ENCODE measurements around the gene ZNF275. TPM values are rescaled to one million over a fixed set of nuclear protein-coding genes. Genes with fewer than 3 reads are reported as not detected.
"Not testable (repeated sequence)": the region's sequence is repeated elsewhere in the genome, so short reads cannot be mapped to it uniquely, and the experiment has no call there.

ZNF275 gene
- total RNA-seq, 2 experiments from 2014 or later: 11.3 to 11.5 TPM

DNA sequence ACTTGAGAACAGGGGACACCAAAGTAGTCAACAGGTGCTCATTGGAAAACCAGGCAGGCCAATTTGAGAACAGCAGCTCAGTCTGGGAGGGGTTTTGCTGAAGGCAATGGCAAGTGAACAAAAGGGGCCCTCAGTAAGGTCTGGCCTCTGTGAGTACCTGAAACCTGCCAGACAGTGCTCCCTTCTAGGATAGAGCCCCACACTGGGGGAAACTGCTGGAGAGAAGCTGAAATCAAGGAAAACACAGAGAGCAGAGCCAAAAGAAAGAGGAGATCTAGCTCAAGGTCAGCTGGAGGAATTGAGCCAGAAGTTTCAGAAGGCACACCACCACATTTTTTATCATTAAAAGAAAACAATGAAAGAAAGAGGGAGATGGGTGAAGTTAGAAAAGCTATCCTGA, 39.0 kb downstream of the ZNF275 start:
- Mint-ChIP-seq H3K27me3 (peaks cover 3% of the 10 kb centered on the region), H3K27ac (no peak overlapping the region), H3K9me3 (no peaks in the 10 kb centered on the region), H3K4me1 (ENCODE audit: low read depth) (peaks cover 21% of the 10 kb centered on the region), H3K4me3 (no peak overlapping the region), H3K36me3 (no peaks in the 10 kb centered on the region)
- ChIA-PET POLR2A (no interaction called here), CTCF (interaction anchor here (1.3 kb wide), 1 partner anchor 8 kb away, joined by 3 read pairs; no protein-coding TSS in a partner anchor)
- intact Hi-C loops (cut with micrococcal nuclease): no loop called here
- no peak for DNase-seq

DNA sequence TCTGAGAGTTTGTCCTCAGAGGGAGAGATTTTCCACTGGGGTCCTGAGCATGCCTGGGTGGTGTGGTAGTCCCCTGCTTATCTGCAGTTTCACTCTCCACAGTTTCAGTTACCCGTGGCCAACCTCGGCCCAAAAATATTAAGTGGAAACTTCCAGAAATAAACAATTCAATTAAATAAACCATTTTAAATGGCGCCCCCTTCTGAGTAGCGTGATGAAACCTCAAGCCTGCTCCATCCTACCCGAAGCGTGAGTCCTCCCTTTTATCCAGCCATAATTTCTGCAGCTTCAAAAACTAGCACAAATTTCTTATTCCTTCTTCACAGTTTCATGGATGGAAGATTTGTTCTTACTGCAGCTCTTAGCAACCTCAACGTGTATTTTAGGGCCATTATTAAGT, 40.5 kb downstream of the ZNF275 start:
- H3K27ac Mint-ChIP-seq: no peak overlapping the region
- no peak for DNase-seq
- intact Hi-C loops (cut with micrococcal nuclease): no loop called here
- H3K27me3 Mint-ChIP-seq: peaks cover 3% of the 10 kb centered on the region
- CTCF ChIA-PET: no interaction called here
- peaks cover 21% of the 10 kb centered on the region for H3K4me1 Mint-ChIP-seq (ENCODE audit: low read depth)
- H3K36me3 Mint-ChIP-seq: no peaks in the 10 kb centered on the region
- no peaks in the 10 kb centered on the region for H3K9me3 Mint-ChIP-seq
- POLR2A ChIA-PET: no interaction called here
- no peak overlapping the region for H3K4me3 Mint-ChIP-seq

DNA sequence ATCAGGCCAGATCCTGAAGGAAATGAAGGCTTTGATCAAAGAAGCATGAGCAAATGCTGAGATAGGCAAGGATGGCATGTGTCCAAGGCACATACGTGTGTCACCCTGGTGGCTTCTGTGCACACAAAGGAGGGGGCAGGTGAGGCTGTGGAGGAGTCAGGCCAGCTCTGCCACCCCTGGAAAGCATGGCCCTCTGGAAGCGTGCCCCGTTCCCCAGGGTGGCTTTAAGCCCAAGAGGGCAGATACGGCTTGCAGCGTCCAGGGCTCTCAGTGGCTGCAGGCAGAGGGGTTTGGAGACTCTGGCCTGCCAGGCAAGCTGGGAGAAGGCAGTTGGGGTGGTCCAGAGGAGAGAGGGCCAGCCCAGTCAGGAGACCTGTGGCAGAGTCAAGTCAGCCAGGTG, 41.6 kb downstream of the ZNF275 start:
- Mint-ChIP-seq H3K4me3 (no peak overlapping the region), H3K9me3 (no peaks in the 10 kb centered on the region), H3K36me3 (no peaks in the 10 kb centered on the region), H3K27me3 (peaks cover 3% of the 10 kb centered on the region), H3K27ac (no peak overlapping the region), H3K4me1 (ENCODE audit: low read depth) (peaks cover 10% of the 10 kb centered on the region)
- intact Hi-C loops (cut with micrococcal nuclease): no loop called here
- CTCF ChIA-PET: no interaction called here
- POLR2A ChIA-PET: no interaction called here
- DNase-seq: no peak

- CTCF ChIA-PET: no interaction called here
- no peaks in the 10 kb centered on the region for H3K36me3 Mint-ChIP-seq
- H3K4me1 Mint-ChIP-seq (ENCODE audit: low read depth): no peaks in the 10 kb centered on the region
- intact Hi-C loops (cut with micrococcal nuclease): no loop called here
- H3K4me3 Mint-ChIP-seq: no peak overlapping the region
- no peaks in the 10 kb centered on the region for H3K27me3 Mint-ChIP-seq
- no peak overlapping the region for H3K27ac Mint-ChIP-seq
- POLR2A ChIA-PET: no interaction called here
- no peak for DNase-seq
- H3K9me3 Mint-ChIP-seq: no peaks in the 10 kb centered on the region
These were observed 43.8 kb downstream of the ZNF275 start for GRCh38 chrX:153377727-153378126.

- CTCF ChIA-PET: no interaction called here
- Mint-ChIP-seq H3K27me3 (no peaks in the 10 kb centered on the region), H3K9me3 (no peaks in the 10 kb centered on the region), H3K4me3 (no peak overlapping the region), H3K4me1 (ENCODE audit: low read depth) (no peaks in the 10 kb centered on the region), H3K36me3 (no peaks in the 10 kb centered on the region), H3K27ac (no peak overlapping the region)
- intact Hi-C loops (cut with micrococcal nuclease): no loop called here
- DNase-seq: no peak
- POLR2A ChIA-PET: no interaction called here
These were observed 44.7 kb downstream of the ZNF275 start for GRCh38 chrX:153378607-153379006.

GRCh38 chrX:153379508-153379907, 45.6 kb downstream of the ZNF275 start:
- no peak overlapping the region for H3K4me3 Mint-ChIP-seq
- no peaks in the 10 kb centered on the region for H3K36me3 Mint-ChIP-seq
- ChIA-PET CTCF (no interaction called here), POLR2A (no interaction called here)
- H3K27ac Mint-ChIP-seq: no peak overlapping the region
- DNase-seq: no peak
- H3K4me1 Mint-ChIP-seq (ENCODE audit: low read depth): no peaks in the 10 kb centered on the region
- no peaks in the 10 kb centered on the region for H3K9me3 Mint-ChIP-seq
- intact Hi-C loops (cut with micrococcal nuclease): no loop called here
- no peaks in the 10 kb centered on the region for H3K27me3 Mint-ChIP-seq

DNA sequence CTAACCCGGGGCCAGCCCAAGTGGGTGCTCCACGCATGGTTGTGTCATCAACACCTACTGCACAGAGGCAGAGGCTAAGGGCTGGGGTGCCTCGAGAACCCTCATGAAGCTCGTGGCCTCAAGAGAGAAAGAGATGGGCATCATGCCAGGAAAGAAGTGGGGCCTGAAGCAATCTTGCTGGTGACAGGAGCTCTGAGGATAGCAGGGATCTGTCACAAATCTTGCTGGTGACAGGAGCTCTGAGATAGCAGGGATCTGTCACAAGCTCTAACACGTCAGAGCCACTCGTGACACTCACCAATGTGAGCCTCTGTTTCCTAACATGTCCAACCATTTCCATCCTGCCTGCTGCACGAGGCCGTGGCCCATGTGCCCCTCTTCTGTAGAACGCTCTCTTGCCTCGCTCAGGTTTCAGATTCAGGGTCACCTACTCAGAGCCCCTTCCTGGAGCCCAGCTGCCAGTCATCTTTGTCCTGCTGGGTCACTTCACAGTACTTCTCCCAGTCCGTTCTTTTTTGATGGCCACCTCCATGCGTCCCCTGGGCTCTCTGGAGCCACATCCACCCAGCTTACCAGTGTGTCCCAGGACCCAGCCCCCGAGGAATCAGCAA, 46.1 kb downstream of the ZNF275 start:
- Mint-ChIP-seq H3K27ac (no peak overlapping the region), H3K36me3 (no peaks in the 10 kb centered on the region)

DNA sequence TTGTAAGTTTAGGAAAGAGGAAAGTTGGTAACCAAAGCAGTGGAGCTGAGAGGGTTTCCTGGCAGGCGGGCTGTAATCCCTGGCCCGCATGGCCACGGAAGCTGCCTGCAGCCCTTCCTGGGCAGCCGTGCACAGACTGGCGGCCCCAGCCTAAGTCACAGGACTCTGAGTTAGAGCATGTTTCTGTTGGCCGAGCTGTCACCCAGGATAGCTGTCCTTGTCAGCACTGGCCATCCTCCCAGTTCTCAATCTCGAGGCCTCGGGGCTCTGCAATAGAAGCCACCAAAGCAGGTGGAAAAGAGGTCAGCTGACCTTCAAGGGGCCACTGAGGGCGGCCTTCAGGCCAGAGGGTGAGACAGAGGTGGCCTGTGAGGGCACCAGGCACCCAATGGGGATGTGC, 46.7 kb downstream of the ZNF275 start:
- H3K9me3 Mint-ChIP-seq: no peaks in the 10 kb centered on the region
- ChIA-PET CTCF (interaction anchor here (1.2 kb wide), 1 partner anchor 8 kb away, joined by 3 read pairs; no protein-coding TSS in a partner anchor), POLR2A (no interaction called here)
- no peaks in the 10 kb centered on the region for H3K4me1 Mint-ChIP-seq (ENCODE audit: low read depth)
- no peaks in the 10 kb centered on the region for H3K27me3 Mint-ChIP-seq
- intact Hi-C loops (cut with micrococcal nuclease): loop anchor here (5.0 kb wide), 1 partner anchor 348 kb away; no protein-coding TSS in a partner anchor
- H3K27ac Mint-ChIP-seq: no peak overlapping the region
- no peak for DNase-seq
- no peak overlapping the region for H3K4me3 Mint-ChIP-seq
- H3K36me3 Mint-ChIP-seq: no peaks in the 10 kb centered on the region

More for the DNA sequence above, 46.1 kb downstream of the ZNF275 start:
- Mint-ChIP-seq H3K4me1 (ENCODE audit: low read depth) (no peaks in the 10 kb centered on the region), H3K27me3 (no peaks in the 10 kb centered on the region), H3K9me3 (no peaks in the 10 kb centered on the region), H3K4me3 (no peak overlapping the region)
- no peak for DNase-seq
- intact Hi-C loops (cut with micrococcal nuclease): loop anchor here (5.0 kb wide), 1 partner anchor 348 kb away; no protein-coding TSS in a partner anchor
- ChIA-PET CTCF (no interaction called here), POLR2A (no interaction called here)

DNA sequence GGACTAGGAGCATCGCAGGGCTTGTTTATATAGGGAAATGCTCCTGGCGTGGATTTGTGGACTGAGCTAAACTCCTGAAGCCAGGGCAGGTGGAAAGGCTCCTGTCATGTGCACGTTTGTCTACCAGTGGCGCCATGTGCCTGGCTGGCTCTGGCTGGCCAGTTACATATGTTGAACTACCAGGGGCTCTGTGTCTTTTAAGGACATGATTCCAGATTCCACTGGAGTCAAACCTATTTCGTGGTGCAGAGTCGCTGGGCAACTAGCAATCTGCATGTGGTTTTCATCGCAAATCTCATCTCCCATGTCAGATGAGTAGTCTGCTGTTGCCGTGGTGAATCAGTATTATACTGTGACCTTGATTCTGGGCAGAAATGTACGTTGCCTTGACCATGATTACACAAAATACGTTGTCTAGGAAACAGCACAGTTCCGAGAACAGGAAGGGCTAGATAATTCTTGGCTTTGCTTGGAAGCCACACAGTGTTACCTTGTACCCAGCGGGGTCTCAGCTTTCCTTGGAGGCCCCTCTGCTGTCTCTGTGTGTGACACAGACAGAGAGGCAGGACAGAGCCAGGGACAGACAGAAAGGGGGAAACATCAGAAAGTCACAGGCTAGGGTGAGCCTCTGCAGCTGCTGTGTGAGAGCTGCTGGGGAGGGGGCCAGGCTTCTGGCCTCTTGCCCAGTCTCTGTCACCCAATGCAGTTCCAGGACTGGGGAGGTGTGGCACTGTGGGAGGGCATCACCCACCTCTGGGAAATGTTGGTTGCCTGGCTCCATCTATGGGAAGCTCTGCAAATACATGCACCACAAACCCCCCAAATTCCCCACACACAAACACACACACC, 48.0 kb downstream of the ZNF275 start:
- Mint-ChIP-seq H3K27me3 (no peaks in the 10 kb centered on the region), H3K36me3 (no peaks in the 10 kb centered on the region), H3K9me3 (no peaks in the 10 kb centered on the region), H3K27ac (no peak overlapping the region), H3K4me3 (no peak overlapping the region), H3K4me1 (ENCODE audit: low read depth) (no peaks in the 10 kb centered on the region)
- ChIA-PET POLR2A (no interaction called here), CTCF (interaction anchor here (0.9 to 1.2 kb wide), 2 partner anchors 10 to 349 kb away, joined by 3 to 4 read pairs; no protein-coding TSS in a partner anchor)
- intact Hi-C loops (cut with micrococcal nuclease): loop anchor here (5.0 kb wide), 1 partner anchor 350 kb away; no protein-coding TSS in a partner anchor
- DNase-seq: peak; percentile 49

- H3K27me3 Mint-ChIP-seq: no peaks in the 10 kb centered on the region
- no peak for DNase-seq
- no peaks in the 10 kb centered on the region for H3K36me3 Mint-ChIP-seq
- ChIA-PET CTCF (no interaction called here), POLR2A (no interaction called here)
- no peak overlapping the region for H3K4me3 Mint-ChIP-seq
- H3K9me3 Mint-ChIP-seq: no peaks in the 10 kb centered on the region
- intact Hi-C loops (cut with micrococcal nuclease): loop anchor here (5.0 kb wide), 1 partner anchor 351 kb away; no protein-coding TSS in a partner anchor
- no peak overlapping the region for H3K27ac Mint-ChIP-seq
- H3K4me1 Mint-ChIP-seq (ENCODE audit: low read depth): no peaks in the 10 kb centered on the region
These were observed 48.9 kb downstream of the ZNF275 start for GRCh38 chrX:153382563-153383482.

- CTCF ChIA-PET: no interaction called here
- Mint-ChIP-seq H3K27me3 (no peaks in the 10 kb centered on the region), H3K4me3 (no peak overlapping the region), H3K36me3 (no peaks in the 10 kb centered on the region), H3K9me3 (no peaks in the 10 kb centered on the region), H3K27ac (no peak overlapping the region), H3K4me1 (ENCODE audit: low read depth) (no peaks in the 10 kb centered on the region)
- DNase-seq: no peak
- POLR2A ChIA-PET: no interaction called here
- intact Hi-C loops (cut with micrococcal nuclease): loop anchor here (5.0 kb wide), 1 partner anchor 352 kb away; no protein-coding TSS in a partner anchor
These were observed 50.4 kb downstream of the ZNF275 start for GRCh38 chrX:153384390-153384789.

DNA sequence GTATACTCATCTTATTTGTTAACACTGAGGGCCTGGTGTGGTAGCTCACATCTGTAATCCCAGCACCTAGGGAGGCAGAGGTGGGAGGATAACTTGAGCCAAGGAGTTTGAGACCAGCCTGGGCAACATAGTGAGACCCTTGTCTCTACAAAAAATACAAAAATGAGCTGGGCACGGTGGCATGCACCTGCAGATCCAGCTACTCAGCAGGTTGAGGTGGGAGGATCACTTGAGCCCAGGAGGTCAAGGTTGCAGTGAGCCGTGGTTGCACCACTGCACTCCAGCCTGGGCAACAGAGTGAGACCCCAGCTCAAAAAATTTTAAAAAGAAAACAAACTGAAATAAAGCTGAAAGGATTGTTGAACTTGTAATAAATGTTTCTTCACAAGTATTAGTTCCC, 51.0 kb downstream of the ZNF275 start:
- POLR2A ChIA-PET; H3K9me3 Mint-ChIP-seq; H3K27ac Mint-ChIP-seq; H3K4me3 Mint-ChIP-seq; H3K4me1 Mint-ChIP-seq (ENCODE audit: low read depth); DNase-seq; H3K36me3 Mint-ChIP-seq; H3K27me3 Mint-ChIP-seq: not testable (repeated sequence)
- CTCF ChIA-PET: interaction anchor here (1.7 kb wide), 1 partner anchor 14 kb away, joined by 4 read pairs; no protein-coding TSS in a partner anchor
- intact Hi-C loops (cut with micrococcal nuclease): loop anchor here (5.0 kb wide), 1 partner anchor 353 kb away; no protein-coding TSS in a partner anchor
